CD4-positive, alpha-beta T cell treated with Interleukin-6 at 100 ng/mL for 8 hours (primary cell): ENCODE data around the gene UNC5C.

Experiments used
- DNase-seq: peaks from one replicate; pipeline ENCODE4 v3.0.0-alpha.2; 2020; ENCODE audit warnings: mixed read lengths, low spot score

Gene UNC5C

GRCh38 chr4:95546866-95547714, 1.7 kb downstream of the UNC5C start:
- no peak for DNase-seq

GRCh38 chr4:95546221-95546620, 2.6 kb downstream of the UNC5C start:
- DNase-seq: no peak

GRCh38 chr4:95545546-95545945, 3.2 kb downstream of the UNC5C start:
- no peak for DNase-seq

- DNase-seq: no peak
Measured at GRCh38 chr4:95544113-95545103, 4.4 kb downstream of the UNC5C start.

GRCh38 chr4:95541889-95542607, 6.7 kb downstream of the UNC5C start:
- DNase-seq: no peak

GRCh38 chr4:95541094-95541493, 7.7 kb downstream of the UNC5C start:
- DNase-seq: no peak

- DNase-seq: no peak
Measured at GRCh38 chr4:95540227-95540626, 8.5 kb downstream of the UNC5C start.

- no peak for DNase-seq
Measured at GRCh38 chr4:95539106-95539505, 9.7 kb downstream of the UNC5C start.

- no peak for DNase-seq
Measured at GRCh38 chr4:95537863-95538488, 10.8 kb downstream of the UNC5C start.

- no peak for DNase-seq
Measured at GRCh38 chr4:95537191-95537590, 11.6 kb downstream of the UNC5C start.

- DNase-seq: no peak
Measured at GRCh38 chr4:95536650-95537049, 12.1 kb downstream of the UNC5C start.

GRCh38 chr4:95535180-95535579, 13.6 kb downstream of the UNC5C start:
- DNase-seq: no peak

GRCh38 chr4:95534032-95534431, 14.7 kb downstream of the UNC5C start:
- no peak for DNase-seq

GRCh38 chr4:95533254-95533653, 15.5 kb downstream of the UNC5C start:
- DNase-seq: no peak

- DNase-seq: no peak
Measured at GRCh38 chr4:95532305-95532704, 16.5 kb downstream of the UNC5C start.

- no peak for DNase-seq
Measured at GRCh38 chr4:95531141-95531540, 17.6 kb downstream of the UNC5C start.

- DNase-seq: no peak
Measured at GRCh38 chr4:95529946-95530345, 18.8 kb downstream of the UNC5C start.

- no peak for DNase-seq
Measured at GRCh38 chr4:95528388-95528948, 20.3 kb downstream of the UNC5C start.

GRCh38 chr4:95526075-95526474, 22.7 kb downstream of the UNC5C start:
- no peak for DNase-seq

- no peak for DNase-seq
Measured at GRCh38 chr4:95524729-95525128, 24.0 kb downstream of the UNC5C start.

- DNase-seq: no peak
Measured at GRCh38 chr4:95524184-95524583, 24.6 kb downstream of the UNC5C start.
